Prostate gland (tissue), 2 donors: ENCODE results near the gene TMEM185B.

Source experiments
- POLR2A ChIP-seq: fragments of 450-650 bp; IDR thresholded peaks from one replicate; pipeline ENCODE4 v1.6.1; 2016; ENCODE audit warnings: antibody characterized with exemption, mild to moderate bottlenecking
- POLR2AphosphoS5 ChIP-seq: sonication (generic); formaldehyde crosslinking; IDR thresholded peaks from one replicate; pipeline ENCODE4 v1.6.1; 2017; ENCODE audit warnings: antibody characterized with exemption
- TF ChIP-seq, protein P1 (sequence below), 4 experiments: fragments of 200-600 bp in 2 of 4; fragments of 450-650 bp in 2 of 4; sonication (generic) in 2 of 4; IDR thresholded peaks; 1 replicate in 3 of 4; 2 replicates in 1 of 4; pipeline ENCODE4 v1.5.1; 2016 to 2019; ENCODE audit warnings: antibody characterized with exemption in 4 of 4, mild to moderate bottlenecking in 2 of 4, moderate library complexity in 2 of 4

DNA sequence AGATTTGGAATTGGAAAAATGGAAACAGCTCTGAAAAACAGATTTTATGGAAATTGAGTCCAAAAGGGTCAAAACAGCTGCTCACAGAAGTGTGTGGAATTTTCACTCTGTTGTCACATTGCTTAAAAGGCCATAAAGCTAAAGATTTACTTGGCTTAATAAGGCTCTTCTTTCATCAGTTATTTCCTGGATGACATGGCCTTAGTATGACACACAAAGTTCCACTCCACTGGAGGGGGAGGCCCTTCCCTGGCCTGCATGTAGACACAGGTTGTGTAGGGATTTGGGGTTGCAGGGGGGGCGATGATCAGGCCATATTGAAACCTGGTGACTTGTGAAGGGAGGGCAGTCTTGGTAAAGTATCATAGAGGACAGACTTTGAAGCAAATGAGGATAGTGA is 34.0 kb downstream of the TMEM185B start:
- no peak for TF ChIP-seq POLR2AphosphoS5
- TF ChIP-seq, protein P1, sequence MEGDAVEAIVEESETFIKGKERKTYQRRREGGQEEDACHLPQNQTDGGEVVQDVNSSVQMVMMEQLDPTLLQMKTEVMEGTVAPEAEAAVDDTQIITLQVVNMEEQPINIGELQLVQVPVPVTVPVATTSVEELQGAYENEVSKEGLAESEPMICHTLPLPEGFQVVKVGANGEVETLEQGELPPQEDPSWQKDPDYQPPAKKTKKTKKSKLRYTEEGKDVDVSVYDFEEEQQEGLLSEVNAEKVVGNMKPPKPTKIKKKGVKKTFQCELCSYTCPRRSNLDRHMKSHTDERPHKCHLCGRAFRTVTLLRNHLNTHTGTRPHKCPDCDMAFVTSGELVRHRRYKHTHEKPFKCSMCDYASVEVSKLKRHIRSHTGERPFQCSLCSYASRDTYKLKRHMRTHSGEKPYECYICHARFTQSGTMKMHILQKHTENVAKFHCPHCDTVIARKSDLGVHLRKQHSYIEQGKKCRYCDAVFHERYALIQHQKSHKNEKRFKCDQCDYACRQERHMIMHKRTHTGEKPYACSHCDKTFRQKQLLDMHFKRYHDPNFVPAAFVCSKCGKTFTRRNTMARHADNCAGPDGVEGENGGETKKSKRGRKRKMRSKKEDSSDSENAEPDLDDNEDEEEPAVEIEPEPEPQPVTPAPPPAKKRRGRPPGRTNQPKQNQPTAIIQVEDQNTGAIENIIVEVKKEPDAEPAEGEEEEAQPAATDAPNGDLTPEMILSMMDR (IDR thresholded peaks at IDR 0.05) = no peak
- no peak for TF ChIP-seq POLR2A
